IMR-90 (cell line): Measurements from ENCODE around the gene IFTAP. TPM values are rescaled to one million over a fixed set of nuclear protein-coding genes. Genes with fewer than 3 reads are reported as not detected.

ENCODE experiments used
- ATAC-seq: fragments of 200-7000 bp; cut with Tn5 transposase; 2 replicates; pipeline ENCODE4 v1.9.1; 2020; ENCODE audit warnings: low read depth, mild to moderate bottlenecking, moderate library complexity
- BruUV-seq: library from RNA; stranded (reverse); fragments of 400-500 nt; replicated peaks from 2 replicates; lab custom pipeline; 2021; lab: Mats Ljungman, UMichigan
- CTCF ChIA-PET: fragments of 300-600 bp; formaldehyde crosslinking; extraction: SDS; loops from one replicate; lab custom pipeline; 2021; ENCODE audit warnings: antibody characterized with exemption; lab: Yijun Ruan, JAX
- POLR2A ChIA-PET: fragments of 300-600 bp; sonication (Branson Sonifier 250); formaldehyde crosslinking; loops from one replicate; lab custom pipeline; 2022; ENCODE audit warnings: antibody characterized with exemption; ENCODE audit not compliant: unreplicated experiment; lab: Charles Lee
- DNase-seq: peaks from one replicate; pipeline ENCODE4 v3.0.0; 2013
- H2AFZ ChIP-seq: replicated peaks from 2 replicates; pipeline ENCODE3; 2013; ENCODE audit warnings: low read length, mild to moderate bottlenecking; ENCODE audit not compliant: poor library complexity
- H2AK5ac ChIP-seq: 2 replicates; pipeline ENCODE4 v1.6.1; 2013; ENCODE audit warnings: low read depth, low read length, inconsistent platforms
- H2AK9ac ChIP-seq: replicated peaks from 2 replicates; pipeline ENCODE3; 2013; ENCODE audit warnings: mild to moderate bottlenecking, low read depth, low read length, moderate library complexity; ENCODE audit not compliant: poor library complexity
- H2BK120ac ChIP-seq: 2 replicates; pipeline ENCODE4 v1.6.1; 2013; ENCODE audit warnings: low read depth, low read length, inconsistent platforms
- H2BK15ac ChIP-seq: 3 replicates; pipeline ENCODE4 v1.6.1; 2013; ENCODE audit warnings: low read depth, low read length, inconsistent platforms
- H2BK20ac ChIP-seq: 2 replicates; pipeline ENCODE4 v1.6.1; 2013; ENCODE audit warnings: low read depth, mild to moderate bottlenecking, inconsistent platforms, low read length, moderate library complexity
- H2BK5ac ChIP-seq: 2 replicates; pipeline ENCODE4 v1.6.1; 2013; ENCODE audit warnings: mild to moderate bottlenecking, low read depth, low read length, inconsistent platforms; ENCODE audit not compliant: poor library complexity, severe bottlenecking
- H3K14ac ChIP-seq: replicated peaks from 2 replicates; pipeline ENCODE4 v1.6.1; 2013; ENCODE audit warnings: low read depth, low read length, inconsistent platforms
- H3K18ac ChIP-seq: 2 replicates; pipeline ENCODE4 v1.6.1; 2013; ENCODE audit warnings: low read depth, low read length, control low read depth
- H3K23ac ChIP-seq: 2 replicates; pipeline ENCODE4 v1.6.1; 2013; ENCODE audit warnings: low read depth, low read length, inconsistent platforms
- H3K27ac ChIP-seq: 2 replicates; pipeline ENCODE4 v1.5.1; 2013; ENCODE audit warnings: mild to moderate bottlenecking, control low read depth, low read length; ENCODE audit not compliant: insufficient read depth
- H3K27me3 ChIP-seq: 2 replicates; pipeline ENCODE4 v1.6.1; 2013; ENCODE audit warnings: low read length; ENCODE audit not compliant: control insufficient read depth, insufficient read depth
- H3K36me3 ChIP-seq: 2 replicates; pipeline ENCODE4 v1.6.1; 2013; ENCODE audit warnings: low read length, mixed read lengths; ENCODE audit not compliant: control insufficient read depth, insufficient read depth
- H3K4ac ChIP-seq: 2 replicates; pipeline ENCODE4 v1.6.1; 2013; ENCODE audit warnings: low read depth, low read length, inconsistent platforms
- H3K4me1 ChIP-seq: 2 replicates; pipeline ENCODE4 v1.6.1; 2013; ENCODE audit warnings: low read length, mixed read lengths; ENCODE audit not compliant: control insufficient read depth, insufficient read depth
- H3K4me2 ChIP-seq: 2 replicates; pipeline ENCODE4 v1.6.1; 2013; ENCODE audit warnings: low read depth, mild to moderate bottlenecking, control low read depth, low read length, moderate library complexity
- H3K4me3 ChIP-seq: 2 replicates; pipeline ENCODE4 v1.5.1; 2013; ENCODE audit warnings: low read depth, mild to moderate bottlenecking, control low read depth, low read length, moderate library complexity; ENCODE audit not compliant: insufficient read depth
- H3K56ac ChIP-seq: 2 replicates; pipeline ENCODE4 v1.6.1; 2013; ENCODE audit warnings: low read length, inconsistent platforms; ENCODE audit not compliant: insufficient read depth; ENCODE audit errors: extremely low read depth
- H3K79me1 ChIP-seq, 2 experiments: 2 replicates each; pipeline ENCODE4 v1.6.1; 2013; ENCODE audit warnings: low read length in 2 of 2, inconsistent platforms in 1 of 2, low read depth in 1 of 2
- H3K9ac ChIP-seq: 2 replicates; pipeline ENCODE4 v1.6.1; 2013; ENCODE audit warnings: low read depth, low read length, control low read depth
- H3K9me1 ChIP-seq: 2 replicates; pipeline ENCODE4 v1.6.1; 2013; ENCODE audit warnings: low read length, inconsistent platforms; ENCODE audit not compliant: insufficient read depth
- H3K9me3 ChIP-seq: 2 replicates; pipeline ENCODE4 v1.6.1; 2013; ENCODE audit warnings: low read length; ENCODE audit not compliant: control insufficient read depth, insufficient read depth
- H4K20me1 ChIP-seq: 2 replicates; pipeline ENCODE4 v1.6.1; 2013; ENCODE audit warnings: low read length, inconsistent platforms; ENCODE audit not compliant: insufficient read depth
- H4K5ac ChIP-seq: 2 replicates; pipeline ENCODE4 v1.6.1; 2013; ENCODE audit warnings: mild to moderate bottlenecking, low read depth, low read length, control low read depth
- H4K8ac ChIP-seq, 2 experiments: 2 replicates each; pipeline ENCODE4 v1.6.1; 2013; ENCODE audit warnings: low read depth in 2 of 2, low read length in 2 of 2, control low read depth in 1 of 2, inconsistent platforms in 1 of 2
- H4K91ac ChIP-seq: 2 replicates; pipeline ENCODE4 v1.6.1; 2013; ENCODE audit warnings: low read depth, low read length, inconsistent platforms; ENCODE audit not compliant: insufficient read depth
- BHLHE40 ChIP-seq: fragments of 150-350 bp; IDR thresholded peaks from 2 replicates; pipeline ENCODE4 v1.6.1; 2016; ENCODE audit warnings: mild to moderate bottlenecking, low read depth, low read length
- CEBPB ChIP-seq: IDR thresholded peaks from 2 replicates; pipeline ENCODE4 v1.6.1; 2012; ENCODE audit warnings: low read depth, low read length, improper control_type of control experiment
- CHD1 ChIP-seq: IDR thresholded peaks from 2 replicates; pipeline ENCODE4 v1.6.1; 2012; ENCODE audit warnings: low read depth, low read length, improper control_type of control experiment
- CTCF ChIP-seq: conservative IDR thresholded peaks from 2 replicates; pipeline ENCODE4 v1.5.1; 2012; ENCODE audit warnings: mild to moderate bottlenecking, low read depth, low read length, improper control_type of control experiment
- ELK1 ChIP-seq: fragments of 150-350 bp; IDR thresholded peaks from 2 replicates; pipeline ENCODE4 v1.6.1; 2016; ENCODE audit warnings: low read depth, mild to moderate bottlenecking, low read length, moderate library complexity, borderline replicate concordance
- FOS ChIP-seq: fragments of 150-350 bp; IDR thresholded peaks from 2 replicates; pipeline ENCODE4 v1.6.1; 2016; ENCODE audit warnings: low read depth, low read length
- MAFK ChIP-seq: IDR thresholded peaks from 2 replicates; pipeline ENCODE4 v1.6.1; 2012; ENCODE audit warnings: low read depth, low read length, improper control_type of control experiment
- MAZ ChIP-seq: IDR thresholded peaks from 2 replicates; pipeline ENCODE4 v1.6.1; 2012; ENCODE audit warnings: low read depth, mild to moderate bottlenecking, low read length, improper control_type of control experiment, moderate library complexity, borderline replicate concordance
- MXI1 ChIP-seq: IDR thresholded peaks from 2 replicates; pipeline ENCODE4 v1.6.1; 2012; ENCODE audit warnings: low read depth, mild to moderate bottlenecking, low read length, moderate library complexity, borderline replicate concordance
- NFE2L2 ChIP-seq: fragments of 150-350 bp; IDR thresholded peaks from 2 replicates; pipeline ENCODE4 v1.6.1; 2016; ENCODE audit warnings: low read depth, mild to moderate bottlenecking, low read length
- POLR2A ChIP-seq: IDR thresholded peaks from 2 replicates; pipeline ENCODE4 v1.6.1; 2012; ENCODE audit warnings: mild to moderate bottlenecking, low read depth, low read length
- RAD21 ChIP-seq: IDR thresholded peaks from 2 replicates; pipeline ENCODE4 v1.6.1; 2012; ENCODE audit warnings: low read length, improper control_type of control experiment
- RCOR1 ChIP-seq: IDR thresholded peaks from 2 replicates; pipeline ENCODE4 v1.6.1; 2012; ENCODE audit warnings: mild to moderate bottlenecking, low read length, improper control_type of control experiment; ENCODE audit not compliant: insufficient replicate concordance
- RFX5 ChIP-seq: IDR thresholded peaks from 2 replicates; pipeline ENCODE4 v1.8.0; 2012; ENCODE audit warnings: low read depth, mild to moderate bottlenecking, low read length, moderate library complexity
- SMC3 ChIP-seq: fragments of 150-350 bp; IDR thresholded peaks from 2 replicates; pipeline ENCODE4 v1.6.1; 2016; ENCODE audit warnings: low read depth, mild to moderate bottlenecking, antibody characterized with exemption, low read length, moderate library complexity
- USF2 ChIP-seq: fragments of 150-350 bp; IDR thresholded peaks from 2 replicates; pipeline ENCODE4 v1.6.1; 2017; ENCODE audit warnings: mild to moderate bottlenecking, antibody characterized with exemption, low read length, low read depth
- WGBS, 2 experiments: methylation state at CpG; one replicate each; pipeline versions ENCODE4 v1.1.5 to v1.1.7; 2013; ENCODE audit warnings: missing lambda C conversion rate in 2 of 2; ENCODE audit not compliant: insufficient read length in 1 of 2; ENCODE audit errors: extremely low coverage in 2 of 2; 5-methylcytosine and 5-hydroxymethylcytosine counted together
- dilution Hi-C: fragments of 300-500 bp; cut with HindIII; formaldehyde crosslinking; loops from one replicate; pipeline ENCODE4 v1.14.3; 2018; ENCODE audit warnings: low sequenced_read_pairs; ENCODE audit not compliant: unreplicated experiment
- in situ Hi-C: fragments of 300-500 bp; cut with MboI; formaldehyde crosslinking; loops from 3 replicates; pipeline ENCODE4 v1.14.3; 2019; ENCODE audit warnings: low sequenced_read_pairs, inconsistent platforms, mixed read lengths
- intact Hi-C: fragments of 100-400 bp; cut with micrococcal nuclease; formaldehyde crosslinking; loops from 2 replicates; pipeline ENCODE4 v1.10.0; 2022
- polyA plus RNA-seq, 3 experiments: library from polyadenylated mRNA; depleted of rRNA; stranded (reverse); fragments of >200 nt; gene quantifications; 2 replicates each; pipeline ENCODE4 v1.2.3, GENCODE V29; 2012; ENCODE audit warnings: low replicate concordance in 1 of 3
- total RNA-seq: library from RNA; depleted of rRNA; stranded (reverse); fragments of >200 nt; gene quantifications from 2 replicates; pipeline ENCODE4 v1.2.3, GENCODE V29; 2012

The IFTAP gene
- total and polyA plus RNA-seq, 2 of the 4 experiments (the other 2 are of a cell fraction) = 15.8 to 28.5 TPM

- dilution Hi-C loops (no loop called here), in situ Hi-C loops (no loop called here), intact Hi-C loops (no loop called here)
- Histone ChIP-seq H3K4me1 (no peaks in the 10 kb centered on the region), H3K27me3 (no peaks in the 10 kb centered on the region), H3K27ac (no peak overlapping the region), H3K18ac (no peak overlapping the region), H3K4ac (no peak overlapping the region), H3K23ac (no peak overlapping the region), H4K5ac (no peak overlapping the region), H3K4me2 (no peak overlapping the region), H3K9me3 (no peaks in the 10 kb centered on the region), H3K36me3 (no peaks in the 10 kb centered on the region), H3K79me1 (no peaks in the 10 kb centered on the region), H2AK5ac (no peak overlapping the region), H3K14ac (no peak overlapping the region), H3K4me3 (no peak overlapping the region), H2AFZ (no peak overlapping the region), H3K9me1 (no peaks in the 10 kb centered on the region), H3K9ac (no peak overlapping the region), H4K20me1 (no peaks in the 10 kb centered on the region), H3K56ac (no peak overlapping the region), H2BK5ac (no peak overlapping the region), H4K8ac (no peak overlapping the region), H2BK15ac (no peak overlapping the region), H2AK9ac (no peak overlapping the region), H4K91ac (no peak overlapping the region), H2BK120ac (no peak overlapping the region), H2BK20ac (no peak overlapping the region)
- CTCF ChIA-PET = no interaction called here
- ATAC-seq (no peak), DNase-seq (no peak)
- WGBS, 2 experiments = 71% methylated on average over 2 of the region's 3 CpGs; no CpG with 5 or more reads in 1 of the 2 experiments
- TF ChIP-seq RFX5 (no peak), FOS (no peak), POLR2A (no peak), ELK1 (no peak), CEBPB (no peak), CTCF (no peak), MXI1 (no peak), NFE2L2 (no peak), MAZ (no peak), RCOR1 (no peak), MAFK (no peak), RAD21 (no peak), USF2 (no peak), BHLHE40 (no peak), SMC3 (no peak), CHD1 (no peak)
- BruUV-seq = no TSS peak
- POLR2A ChIA-PET = no interaction called here
Observed at GRCh38 chr11:36618363-36619047, 24.2 kb downstream of the IFTAP start.
